ENCODE data around the gene ARGLU1. TPM values are rescaled to one million over a fixed set of nuclear protein-coding genes. Genes with fewer than 3 reads are reported as not detected.

Gene ARGLU1
- total and polyA plus RNA-seq, 11 donors = 14.2 to 54.0 (median 28.1) TPM

DNA sequence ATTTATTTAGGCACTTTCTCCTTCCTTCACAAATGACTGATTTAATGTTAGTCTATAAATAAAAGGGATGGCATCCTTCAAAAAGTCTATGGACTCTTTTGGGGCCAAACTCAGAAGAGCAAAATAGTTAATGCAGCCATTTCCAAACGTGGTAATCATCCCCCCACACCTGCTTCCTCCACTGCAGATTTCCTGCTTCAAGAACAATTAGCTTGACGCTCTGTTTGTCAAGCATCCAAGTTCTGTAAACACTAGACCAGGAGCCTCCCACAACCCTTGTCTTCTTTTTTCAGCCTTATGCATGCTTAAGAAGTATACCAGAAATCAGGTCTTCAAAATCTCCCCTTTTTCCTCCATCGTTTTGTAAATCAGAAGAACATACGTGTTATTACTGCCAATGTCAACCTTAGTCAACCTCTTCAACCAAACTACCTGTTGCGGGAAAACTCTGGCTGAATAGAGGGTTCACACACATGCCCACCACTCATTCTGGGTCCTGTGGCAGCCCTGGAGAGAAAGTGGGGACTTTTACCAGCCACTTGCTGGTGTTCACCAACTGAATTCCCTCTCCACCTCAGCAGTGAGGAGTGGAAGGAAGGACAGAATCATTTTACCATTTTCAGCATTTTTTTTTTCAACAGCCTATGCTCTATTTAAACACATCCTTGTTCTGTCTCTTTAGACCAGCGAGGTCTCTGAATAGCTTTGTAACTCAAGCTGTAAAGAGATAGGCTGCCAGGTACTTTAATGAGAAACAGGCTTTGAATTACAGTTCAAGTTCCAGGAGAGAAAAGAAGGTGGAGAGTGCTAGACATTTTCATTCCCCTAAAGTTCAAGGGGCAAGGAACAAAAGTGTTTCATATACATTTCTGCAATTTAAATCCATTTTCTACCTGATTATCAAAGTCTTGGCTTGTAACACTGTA lies 71.6 kb downstream of the ARGLU1 start:
- 49 to 63% (median 60%) methylated on average over 6 of the region's 6 CpGs for WGBS, 4 donors
- intact Hi-C loops (cut with DNase I) = loop anchor here in 1 of 10 donors (2.0 kb wide), 1 partner anchor 36 kb away; no protein-coding TSS in a partner anchor
- Histone ChIP-seq H3K9me3 (no peaks in the 10 kb centered on the region), H3K27me3 (no peaks in the 10 kb centered on the region), H3K4me3 (peak overlapping the region in 1 of 12 donors; percentile 14), H3K36me3 (peaks cover 0 to 39% (median 17%) of the 10 kb centered on the region in 9 donors), H3K4me1 (peaks cover 0 to 88% (median 43%) of the 10 kb centered on the region in 12 donors), H3K27ac (peak overlapping the region; percentile 25 to 80 (median 68))
- no peak for TF ChIP-seq POLR2A (IDR thresholded peaks at IDR 0.05)
- TF ChIP-seq CTCF (IDR thresholded peaks at IDR 0.05) = no peak
- ATAC-seq = peak; percentile 73 to 92 (median 78)
- peak in 2 of 5 donors; percentile 59 to 75 for DNase-seq

- peaks cover 0 to 46% (median 17%) of the 10 kb centered on the region in 9 donors for H3K36me3 ChIP-seq
- H3K27ac ChIP-seq = peak overlapping the region in 2 of 12 donors; percentile 0 to 11
- no peak overlapping the region for H3K4me3 ChIP-seq
- 85% methylated on average over 3 of the region's 3 CpGs for WGBS, 4 donors
- no peaks in the 10 kb centered on the region for H3K27me3 ChIP-seq
- no peak for TF ChIP-seq POLR2A (IDR thresholded peaks at IDR 0.05)
- no peak for TF ChIP-seq CTCF (IDR thresholded peaks at IDR 0.05)
- H3K4me1 ChIP-seq = peaks cover 0 to 77% (median 35%) of the 10 kb centered on the region in 12 donors
- H3K9me3 ChIP-seq = no peaks in the 10 kb centered on the region
- DNase-seq (no peak), ATAC-seq (no peak)
- intact Hi-C loops (cut with DNase I) = no loop called here
Measured at GRCh38 chr13:106494936-106495335, 73.0 kb downstream of the ARGLU1 start.

GRCh38 chr13:106494506-106494905 lies 73.4 kb downstream of the ARGLU1 start:
- peaks cover 0 to 46% (median 17%) of the 10 kb centered on the region in 9 donors for H3K36me3 ChIP-seq
- no peak overlapping the region for H3K4me3 ChIP-seq
- intact Hi-C loops (cut with DNase I) = no loop called here
- H3K9me3 ChIP-seq = no peaks in the 10 kb centered on the region
- no peaks in the 10 kb centered on the region for H3K27me3 ChIP-seq
- H3K27ac ChIP-seq = peak overlapping the region in 1 of 12 donors; percentile 0
- TF ChIP-seq CTCF (IDR thresholded peaks at IDR 0.05) (no peak), POLR2A (IDR thresholded peaks at IDR 0.05) (no peak)
- ATAC-seq (no peak), DNase-seq (no peak)
- peaks cover 0 to 72% (median 32%) of the 10 kb centered on the region in 12 donors for H3K4me1 ChIP-seq

- TF ChIP-seq POLR2A (IDR thresholded peaks at IDR 0.05) = no peak
- TF ChIP-seq CTCF (IDR thresholded peaks at IDR 0.05) = no peak
- ATAC-seq = peak in 1 of 4 donors; percentile 48
- H3K27me3 ChIP-seq = no peaks in the 10 kb centered on the region
- 74 to 81% (median 75%) methylated on average over 17 of the region's 17 CpGs for WGBS, 4 donors
- H3K4me1 ChIP-seq = peaks cover 0 to 66% (median 29%) of the 10 kb centered on the region in 12 donors
- no peak for DNase-seq
- H3K36me3 ChIP-seq = peaks cover 0 to 46% (median 17%) of the 10 kb centered on the region in 9 donors
- peak overlapping the region in 1 of 12 donors; percentile 3 for H3K4me3 ChIP-seq
- intact Hi-C loops (cut with DNase I) = no loop called here
- peak overlapping the region in 3 of 12 donors; percentile 3 to 26 (median 23) for H3K27ac ChIP-seq
- no peaks in the 10 kb centered on the region for H3K9me3 ChIP-seq
Measured at GRCh38 chr13:106493533-106494220, 74.3 kb downstream of the ARGLU1 start.
